HG03575 (cell line): ENCODE measurements around the gene NHP2.

Experiments
- ATAC-seq: cut with Tn5 transposase; IDR thresholded peaks from one replicate; pipeline ENCODE4 v1.9.1; 2021; ENCODE audit not compliant: unreplicated experiment, insufficient number of reproducible peaks, low FRiP score; ENCODE audit errors: extremely low read depth

NHP2 gene

GRCh38 chr5:178103612-178104011 is 50.1 kb downstream of the NHP2 start:
- no peak for ATAC-seq
